Mammary epithelial cell (primary cell): ENCODE measurements around the gene SREK1.

Source experiments
- CTCF ChIP-seq, 2 donors: IDR thresholded peaks in 1 of 2; conservative IDR thresholded peaks in 1 of 2; 2 replicates each; pipeline ENCODE4 v1.5.1; 2011 to 2012; ENCODE audit warnings: inconsistent platforms in 2 of 2, low read length in 2 of 2, mild to moderate bottlenecking in 2 of 2, control low read depth in 1 of 2, low read depth in 1 of 2; ENCODE audit not compliant: insufficient read depth in 1 of 2; ENCODE audit errors: extremely low read depth in 1 of 2
- EZH2 ChIP-seq: IDR thresholded peaks from 2 replicates; pipeline ENCODE4 v1.6.1; 2012; ENCODE audit warnings: low read length, inconsistent platforms, borderline replicate concordance

DNA sequence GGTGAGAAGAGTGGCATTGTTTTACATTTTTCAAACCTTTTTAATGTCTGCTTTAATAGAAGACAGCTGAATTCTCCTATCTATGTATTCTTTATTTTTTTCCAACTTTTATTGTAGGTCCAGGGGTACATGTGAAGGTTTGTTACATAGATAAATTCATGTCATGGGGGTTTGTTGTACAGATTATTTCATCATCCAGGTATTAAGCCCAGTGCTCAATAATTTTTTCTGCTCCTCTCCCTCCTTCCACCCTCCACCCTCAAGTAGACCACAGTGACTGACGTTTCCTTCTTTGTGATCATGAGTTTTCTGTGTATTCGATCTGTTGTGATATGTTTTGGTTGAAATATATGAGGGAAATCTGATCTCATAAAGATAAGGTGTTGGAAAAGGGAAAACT, 1.7 kb upstream of the SREK1 start:
- no peak for TF ChIP-seq CTCF (conservative IDR thresholded peaks at IDR 0.05 in 1 of 2, IDR thresholded peaks at IDR 0.05 in 1 of 2; ENCODE audit: extremely low read depth in 1 of 2, insufficient read depth in 1 of 2, low read depth in 1 of 2, low read length in 2 of 2)
- TF ChIP-seq EZH2 = no peak
